Astrocyte of the cerebellum (primary cell): Measurements from ENCODE around the gene SHCBP1L.

ENCODE experiments used
- DNase-seq: peaks from one replicate; pipeline ENCODE4 v3.0.0-alpha.2; 2011; ENCODE audit warnings: low read depth
- H3K4me3 ChIP-seq: 2 replicates; pipeline ENCODE4 v1.5.1; 2011; ENCODE audit warnings: mild to moderate bottlenecking, low read depth, low read length, moderate library complexity
- CTCF ChIP-seq: IDR thresholded peaks from 2 replicates; pipeline ENCODE4 v1.5.1; 2012; ENCODE audit warnings: low read length, low read depth, moderate library complexity, mild to moderate bottlenecking; ENCODE audit errors: missing control alignments
- in situ Hi-C: cut with HindIII; loops from 2 replicates; pipeline ENCODE4 v1.10.0; 2017; ENCODE audit warnings: low sequenced_read_pairs

Gene SHCBP1L

DNA sequence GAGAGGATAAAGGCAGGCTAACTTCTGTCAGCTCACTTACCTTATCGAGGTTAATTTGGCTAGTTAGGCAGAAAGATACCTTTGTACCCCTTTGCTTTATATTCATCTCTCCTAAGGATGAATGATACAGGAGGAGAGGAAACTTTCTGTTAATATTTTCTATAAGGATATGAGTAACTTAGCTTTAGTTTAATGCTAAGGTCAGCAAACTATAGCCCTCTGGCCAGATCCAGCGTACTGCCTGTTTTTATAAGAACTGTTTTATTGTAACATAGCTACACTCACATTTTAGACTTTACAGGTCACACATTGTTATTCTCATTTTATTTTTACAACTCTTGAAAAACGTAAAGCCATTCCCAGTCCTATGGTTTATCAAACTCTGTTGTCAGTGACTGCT is 95.8 kb downstream of the SHCBP1L start:
- no peak for TF ChIP-seq CTCF
- DNase-seq, result no peak
- H3K4me3 ChIP-seq, result no peak overlapping the region
- in situ Hi-C loops, result no loop called here

GRCh38 chr1:182855911-182856310 is 97.1 kb downstream of the SHCBP1L start:
- DNase-seq, result no peak
- TF ChIP-seq CTCF, result no peak
- H3K4me3 ChIP-seq, result no peak overlapping the region
- in situ Hi-C loops, result no loop called here

DNA sequence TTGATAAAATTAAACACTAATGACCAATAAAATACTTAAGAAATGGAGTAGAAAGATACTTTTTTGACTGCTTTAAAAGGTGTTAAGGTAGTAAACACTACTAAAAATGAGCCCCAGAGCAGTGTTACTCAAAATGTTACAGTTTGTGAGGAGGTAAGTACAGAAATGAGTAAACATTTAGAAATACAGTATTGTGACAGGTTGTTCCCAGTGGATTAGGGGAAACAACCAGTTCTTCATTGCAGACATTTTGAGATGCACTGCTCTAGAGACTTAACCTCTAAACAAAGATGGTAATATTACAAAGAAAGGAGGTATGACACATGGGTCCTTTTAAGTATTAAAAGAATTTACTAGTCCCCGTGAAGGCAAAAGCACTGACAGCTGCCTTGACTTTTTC is 101.1 kb downstream of the SHCBP1L start:
- no peak for TF ChIP-seq CTCF
- in situ Hi-C loops, result loop anchor here (5.0 kb wide), 1 partner anchor 35 kb away; no protein-coding TSS in a partner anchor
- no peak for DNase-seq
- H3K4me3 ChIP-seq, result no peak overlapping the region

GRCh38 chr1:182850319-182850718 is 102.6 kb downstream of the SHCBP1L start:
- in situ Hi-C loops, result loop anchor here (5.0 kb wide), 1 partner anchor 37 kb away; no protein-coding TSS in a partner anchor
- TF ChIP-seq CTCF, result no peak
- DNase-seq, result no peak

More at GRCh38 chr1:182850319-182850718, 102.6 kb downstream of the SHCBP1L start:
- no peak overlapping the region for H3K4me3 ChIP-seq
